ENCODE measurements around the gene ANTXR1.

- TF ChIP-seq CTCF (IDR thresholded peaks at IDR 0.05) (no peak), POLR2AphosphoS5 (IDR thresholded peaks at IDR 0.05) (no peak)
These were observed 209.2 kb downstream of the ANTXR1 start for GRCh38 chr2:69221960-69222751.

Data from gastroesophageal sphincter (tissue), 3 donors.